NCI-H2107 treated with DMSO at 0.1 percent for 48 hours (cell line): Measurements from ENCODE around the gene IGFBP7.

ENCODE experiments used
- DNase-seq: peaks from one replicate; lab custom pipeline; 2025; ENCODE audit not compliant: unreplicated experiment; lab: John Stamatoyannopoulos, UW

Gene IGFBP7

DNA sequence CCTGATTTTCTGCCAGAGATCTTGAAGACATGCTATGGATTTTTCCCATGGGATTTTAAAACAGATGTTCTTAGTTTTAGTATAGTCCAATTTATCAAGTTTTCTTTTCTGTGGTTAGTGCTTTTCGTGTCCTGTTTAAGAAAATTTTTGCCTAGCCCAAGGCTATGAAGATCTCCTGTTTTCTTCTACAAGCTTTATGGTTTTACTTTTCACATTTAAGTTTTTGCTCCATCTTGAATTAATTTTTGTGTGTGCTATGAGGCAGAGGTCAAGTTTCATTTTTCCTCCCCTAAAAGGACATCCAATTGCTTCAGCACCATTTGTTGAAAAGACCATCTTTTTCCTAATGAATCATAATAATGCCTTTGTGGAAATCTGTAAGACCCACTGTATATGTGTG, 65.9 kb downstream of the IGFBP7 start:
- no peak for DNase-seq

DNA sequence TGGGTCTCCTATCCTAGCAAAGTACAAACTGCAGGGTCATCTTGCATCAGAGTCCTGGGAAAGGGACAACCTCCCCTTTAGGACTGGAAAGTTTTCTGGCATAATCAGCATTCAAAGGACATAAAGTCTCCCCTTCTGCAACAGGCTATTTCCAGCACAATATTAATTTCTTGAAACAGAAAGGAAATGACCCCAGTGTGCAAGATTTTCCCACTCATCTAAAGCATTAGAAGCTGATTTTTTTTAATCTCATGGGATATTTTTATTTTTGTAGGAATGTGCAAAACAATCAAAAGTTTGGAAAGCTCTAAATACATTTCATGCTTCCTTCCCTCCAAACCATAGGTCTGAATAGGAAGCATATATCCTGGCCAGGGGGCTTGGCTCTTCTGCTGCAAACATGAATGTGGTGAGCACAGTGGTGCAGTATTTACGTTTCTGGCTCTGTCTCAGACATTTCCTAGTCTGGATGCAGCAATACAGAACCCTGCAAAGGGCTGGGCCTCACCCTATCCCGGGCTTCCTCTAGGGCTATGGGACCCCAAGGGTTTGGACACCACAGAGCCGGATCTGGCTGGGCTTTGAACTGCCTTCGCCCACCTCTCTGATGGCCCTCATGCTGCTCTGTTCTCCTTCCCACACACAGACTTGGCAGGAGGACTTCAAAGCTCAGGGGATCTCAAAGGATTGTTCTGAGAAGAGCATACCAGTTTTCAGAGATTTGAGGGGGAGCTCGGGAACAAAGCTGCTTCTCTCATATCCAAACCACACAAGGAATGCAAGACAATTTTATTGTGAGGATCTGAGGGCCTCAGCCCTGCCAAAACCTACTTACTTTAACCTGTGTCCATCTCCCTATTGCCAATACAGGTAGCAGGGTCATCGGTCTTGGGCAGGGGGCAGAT, 66.6 kb downstream of the IGFBP7 start:
- no peak for DNase-seq

DNA sequence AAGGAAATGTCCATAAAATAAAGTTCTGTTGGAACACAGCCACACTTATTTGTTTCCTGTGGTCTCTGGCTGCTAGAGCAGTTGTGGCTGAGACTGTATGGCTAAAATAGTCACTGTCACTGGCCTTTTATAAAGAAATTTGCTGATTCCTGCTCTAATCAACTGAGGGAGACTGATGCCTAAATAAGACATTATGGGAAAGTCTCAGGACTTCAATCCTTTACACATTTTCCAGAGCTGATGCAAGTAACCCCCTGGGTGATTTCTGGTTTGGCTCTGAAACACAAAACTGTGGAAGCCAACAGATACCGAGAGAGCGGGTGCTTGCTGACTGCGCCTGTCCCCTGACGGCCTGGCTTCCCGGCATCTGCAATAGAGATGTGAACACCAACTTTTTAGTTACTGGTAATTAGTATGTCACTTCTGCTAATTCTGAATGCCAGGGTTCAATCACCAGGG, 67.4 kb downstream of the IGFBP7 start:
- no peak for DNase-seq

DNA sequence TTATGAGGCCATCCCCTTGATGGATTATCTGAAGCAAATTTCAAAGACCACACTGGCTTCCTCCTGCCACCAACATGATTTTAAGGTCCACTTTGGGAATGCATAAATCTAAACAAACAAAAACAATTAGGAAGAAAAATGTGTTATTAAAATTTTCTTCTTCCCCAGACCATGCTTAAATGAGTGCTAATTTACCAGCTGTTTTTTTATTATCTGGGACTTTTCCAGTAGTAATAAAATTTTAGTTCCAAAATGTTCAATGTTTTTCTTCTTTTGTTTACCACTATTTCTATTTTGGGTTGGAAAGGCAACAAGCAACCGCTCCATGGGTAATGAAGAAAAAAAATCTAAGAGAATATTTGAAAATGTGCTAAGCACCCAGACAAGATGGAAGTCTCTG, 69.2 kb downstream of the IGFBP7 start:
- no peak for DNase-seq

DNA sequence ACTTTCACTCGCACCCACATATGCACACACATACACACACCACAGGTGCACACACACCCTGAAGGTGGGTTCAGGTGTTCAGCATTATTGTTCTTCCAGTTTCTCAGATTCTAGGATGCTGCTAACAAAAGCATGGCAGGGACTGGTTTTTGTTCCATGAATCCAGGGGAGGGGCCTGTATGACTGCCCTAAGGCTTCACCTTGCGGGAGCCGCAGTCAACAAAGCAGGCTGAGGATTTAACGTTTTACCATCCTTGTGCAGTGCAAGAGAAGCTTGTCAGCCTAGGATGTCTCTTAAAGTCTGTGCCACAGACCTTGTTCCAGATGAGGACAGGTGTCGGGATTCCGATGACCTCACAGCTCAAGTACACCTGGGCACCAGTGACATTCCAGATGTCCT, 69.7 kb downstream of the IGFBP7 start:
- no peak for DNase-seq

DNA sequence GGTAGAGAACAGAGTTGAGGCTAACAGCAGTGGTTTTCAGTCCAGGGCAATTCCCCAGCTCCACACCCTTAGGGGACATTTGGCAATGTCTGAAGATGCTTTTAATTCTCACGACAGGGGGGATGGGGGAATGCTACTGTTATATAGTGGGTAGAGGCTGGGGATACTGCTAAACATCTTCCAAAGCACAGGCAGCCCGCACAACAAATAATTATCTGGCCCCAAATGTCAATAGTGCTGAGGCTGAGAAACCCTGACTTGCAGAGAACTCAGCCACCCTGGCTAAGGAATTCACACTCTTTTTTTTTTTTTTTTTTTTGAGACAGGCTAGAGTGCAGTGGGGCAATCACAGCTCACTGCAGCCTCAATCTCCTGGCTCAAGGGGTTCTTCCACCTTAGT, 70.8 kb downstream of the IGFBP7 start:
- DNase-seq = no peak

DNA sequence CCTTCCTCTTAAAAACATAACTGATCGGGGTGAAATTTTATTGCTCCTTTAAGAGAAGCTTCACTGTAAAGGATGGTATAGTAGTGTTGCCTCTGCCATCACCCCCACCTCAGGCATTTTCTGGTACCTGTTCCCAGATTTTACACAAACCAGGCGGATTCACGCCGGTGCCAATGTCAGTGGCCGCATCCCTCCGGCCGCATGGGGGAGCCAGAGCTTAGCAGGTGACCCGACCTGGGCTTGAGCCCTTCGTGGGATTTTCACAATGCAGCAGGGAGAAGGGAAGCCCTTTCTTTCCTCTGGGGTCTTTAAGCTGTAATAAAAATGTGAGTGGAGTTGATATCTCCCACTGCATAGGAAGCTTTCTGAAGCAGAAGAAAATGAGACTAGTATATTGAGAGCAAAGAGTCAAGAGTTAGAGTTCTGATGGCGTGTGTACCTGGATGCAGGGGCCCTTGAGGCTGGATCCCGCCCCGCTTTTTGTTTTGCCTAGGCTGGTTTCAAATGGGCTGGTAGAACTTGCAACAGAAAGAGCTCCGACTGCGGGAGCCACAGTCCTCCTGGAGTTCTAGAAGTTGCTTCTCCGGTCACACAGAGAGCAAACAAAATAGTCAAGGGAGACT, 72.1 kb downstream of the IGFBP7 start:
- DNase-seq = no peak

DNA sequence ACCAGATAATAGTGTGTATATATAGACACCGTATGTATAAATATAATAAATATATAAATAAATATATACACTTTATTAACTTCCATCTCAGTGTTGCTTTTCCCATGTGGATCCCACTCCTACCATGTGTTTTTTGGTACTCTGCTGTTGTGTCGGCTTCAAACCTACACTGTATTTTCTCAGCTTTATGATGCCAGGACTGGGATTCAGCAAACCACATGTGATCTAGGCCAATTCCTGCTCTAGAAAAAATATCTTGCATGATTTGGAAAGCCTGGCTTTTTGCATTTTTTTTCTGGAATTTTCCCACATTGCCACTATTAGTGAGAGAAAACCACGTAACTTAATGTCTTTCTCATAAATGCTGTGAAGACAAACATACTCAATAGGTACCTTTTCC, 75.7 kb downstream of the IGFBP7 start:
- no peak for DNase-seq

DNA sequence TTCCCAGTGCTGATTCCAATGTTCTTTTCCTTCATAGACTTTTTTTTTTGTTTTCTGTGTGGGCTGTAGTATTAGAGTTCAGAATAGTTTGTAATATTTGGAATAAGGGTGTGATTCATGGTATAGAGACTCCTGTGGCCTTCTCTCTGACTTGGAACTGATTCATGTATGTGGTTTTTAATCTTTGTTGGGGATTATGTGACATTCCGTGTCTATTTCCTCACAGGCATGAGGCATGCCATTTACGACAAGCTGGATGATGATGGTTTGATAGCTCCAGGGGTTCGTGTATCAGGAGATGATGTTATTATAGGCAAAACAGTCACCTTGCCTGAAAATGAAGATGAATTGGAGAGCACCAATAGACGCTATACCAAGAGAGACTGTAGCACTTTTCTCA, 87.1 kb downstream of the IGFBP7 start:
- no peak for DNase-seq

DNA sequence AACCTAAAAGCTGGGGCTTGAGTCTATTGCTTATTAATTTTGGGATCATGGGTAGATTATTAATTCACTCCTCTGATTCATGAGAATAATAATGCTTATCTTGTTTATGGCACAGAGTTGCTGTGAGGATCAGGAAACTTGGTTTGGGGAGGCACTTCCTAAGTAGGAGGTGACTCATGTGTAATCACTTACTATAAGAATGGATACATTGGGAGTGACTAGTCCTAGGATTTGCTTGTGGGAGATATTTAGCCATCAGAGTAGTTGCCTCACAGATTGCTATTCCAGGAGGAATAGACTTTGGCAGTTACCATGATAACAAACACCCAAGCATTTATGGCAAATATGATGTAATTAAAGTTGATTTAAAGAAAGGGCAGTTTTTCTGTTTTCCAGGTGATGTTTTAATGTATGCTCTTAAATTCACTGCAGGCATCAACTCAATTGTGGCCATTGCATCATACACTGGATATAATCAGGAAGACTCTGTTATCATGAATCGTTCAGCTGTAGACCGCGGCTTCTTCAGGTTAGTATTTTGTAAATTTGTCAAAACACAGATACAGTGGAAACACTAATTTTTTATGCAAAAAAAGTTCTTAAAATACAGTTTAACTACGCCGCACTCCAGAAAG, 89.6 kb downstream of the IGFBP7 start:
- no peak for DNase-seq

DNA sequence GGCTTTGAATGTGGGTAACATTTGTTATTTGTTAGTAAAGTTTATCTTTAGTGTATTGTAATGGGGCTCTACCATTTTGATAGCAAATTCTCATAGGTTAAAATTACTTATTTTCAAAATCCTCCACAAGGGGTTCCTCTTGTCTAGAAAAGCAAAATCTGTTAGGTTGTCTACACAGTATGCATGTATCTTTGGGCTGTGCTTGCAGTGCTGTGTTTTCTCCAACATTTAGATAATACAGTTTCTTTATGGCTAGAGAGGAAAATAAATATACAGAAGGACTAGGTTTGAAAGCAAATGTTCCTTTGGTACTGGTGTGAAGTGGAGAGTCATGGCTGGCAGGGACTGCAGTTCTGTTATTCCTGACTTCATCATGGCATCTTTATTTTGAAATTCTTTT, 91.2 kb downstream of the IGFBP7 start:
- no peak for DNase-seq

DNA sequence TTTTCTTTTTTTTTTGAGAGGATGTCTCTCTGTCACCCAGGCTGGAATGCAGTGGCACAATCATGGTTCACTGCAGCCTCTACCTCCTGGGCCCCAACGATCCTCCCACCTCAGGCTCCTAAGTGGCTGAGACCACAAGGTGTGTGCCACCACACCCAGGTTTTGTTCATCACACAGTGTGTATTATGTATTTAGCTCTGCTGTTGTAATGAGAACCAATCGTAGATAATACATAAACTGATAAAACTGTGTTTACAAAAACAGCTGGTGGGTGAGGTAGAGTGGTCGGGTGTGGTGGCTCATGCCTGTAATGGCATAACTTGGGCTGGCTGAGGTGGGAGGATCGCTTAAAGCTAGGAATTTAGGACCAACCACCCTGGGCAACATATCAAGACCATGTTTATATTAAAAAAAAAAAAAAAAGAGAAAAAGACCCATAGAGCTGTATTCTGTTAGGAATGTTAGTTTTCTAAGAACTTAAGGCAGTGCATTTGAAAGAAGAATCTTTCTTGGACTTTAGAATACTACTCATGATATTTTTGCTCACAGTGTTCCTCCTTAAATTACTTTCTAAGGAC, 96.6 kb downstream of the IGFBP7 start:
- DNase-seq = no peak

DNA sequence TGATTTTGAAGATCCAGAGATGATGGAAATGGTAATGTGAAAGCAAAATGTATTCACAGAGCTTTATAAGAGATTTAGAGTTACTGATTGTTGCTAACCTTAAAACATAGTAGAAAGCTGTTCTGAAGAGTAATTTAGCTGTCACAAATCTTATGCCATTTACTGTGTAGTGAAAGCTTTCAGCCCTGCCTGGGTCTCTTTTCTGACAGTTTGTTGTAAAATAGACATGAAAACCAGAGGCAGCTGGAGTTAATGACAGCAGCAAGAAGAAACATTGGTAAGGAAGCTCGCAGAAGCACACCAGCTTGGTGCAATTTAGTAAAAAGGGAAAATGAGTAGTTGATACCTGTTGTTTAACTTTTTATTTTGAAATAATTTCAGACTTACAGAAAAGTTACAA, 110.4 kb downstream of the IGFBP7 start:
- no peak for DNase-seq

DNA sequence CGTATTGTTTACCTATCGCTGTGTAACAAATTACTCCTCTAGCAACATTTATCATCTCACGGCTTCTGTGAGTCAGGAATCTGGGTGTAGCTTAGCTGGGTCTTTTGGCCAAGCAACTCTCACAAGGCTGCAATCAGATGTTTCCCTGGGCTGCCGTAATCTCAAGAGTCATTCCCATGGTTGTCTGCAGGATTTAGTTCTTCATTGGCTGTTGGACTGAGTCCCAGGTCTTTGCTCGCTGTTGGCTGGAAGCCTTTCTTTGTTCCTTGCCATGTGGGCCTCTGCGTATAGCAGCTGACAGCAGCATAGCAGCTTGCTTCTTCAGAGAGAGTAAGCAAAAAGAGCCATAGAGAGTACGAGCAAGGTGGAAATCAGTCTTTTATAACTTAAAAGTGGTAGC, 114.7 kb downstream of the IGFBP7 start:
- no peak for DNase-seq

DNA sequence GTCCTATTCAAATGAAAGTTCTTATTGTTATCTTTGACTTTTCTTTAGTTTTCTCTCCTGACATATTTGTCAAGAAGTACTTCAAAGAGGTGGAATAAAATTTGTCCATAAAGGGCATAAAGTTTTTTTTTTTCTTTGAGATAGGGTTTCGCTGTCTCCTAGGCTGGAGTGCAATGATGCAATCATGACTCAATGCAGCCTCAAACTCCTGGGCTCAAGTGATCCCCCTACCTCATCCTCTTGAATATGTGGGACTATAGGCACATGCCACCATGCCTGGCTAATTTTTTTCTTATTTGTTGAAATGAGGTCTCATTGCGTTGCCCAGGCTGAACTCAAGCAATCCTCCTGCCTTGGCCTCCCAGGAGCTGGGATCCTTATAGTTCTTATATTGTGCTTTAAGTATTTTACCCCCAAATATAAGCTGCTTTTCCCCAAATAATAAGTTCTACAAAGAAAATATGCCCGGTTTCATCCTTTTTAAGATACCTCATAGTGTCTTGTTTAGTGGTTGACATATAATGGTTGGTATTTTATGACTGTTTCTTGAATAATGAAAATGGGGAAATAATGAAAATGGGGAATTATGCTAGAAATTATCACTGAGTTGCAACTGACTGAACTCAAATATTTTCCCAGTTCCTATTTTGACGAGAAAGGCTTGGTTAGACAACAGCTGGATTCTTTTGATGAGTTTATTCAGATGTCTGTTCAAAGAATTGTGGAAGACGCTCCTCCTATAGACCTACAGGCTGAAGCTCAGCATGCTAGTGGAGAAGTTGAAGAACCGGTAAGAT, 119.9 kb downstream of the IGFBP7 start:
- DNase-seq = no peak

DNA sequence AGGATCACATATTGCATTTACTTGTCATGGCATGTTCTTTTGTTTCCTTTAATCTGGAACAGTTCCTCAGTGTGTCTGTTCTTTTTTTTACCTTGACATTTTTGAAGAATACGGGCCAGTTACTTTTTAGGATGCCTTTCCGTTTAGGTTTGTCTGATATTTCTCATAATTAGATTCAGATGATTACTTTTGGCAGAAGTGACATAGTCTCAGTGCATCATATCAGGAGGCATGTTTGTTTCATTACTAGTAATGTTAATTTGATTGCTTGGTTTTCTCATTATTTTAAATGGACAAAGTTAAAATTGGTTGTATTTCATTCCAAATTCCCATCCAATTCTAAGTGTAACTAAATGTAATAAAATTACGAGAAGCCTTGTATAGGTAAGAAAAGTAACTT, 123.2 kb downstream of the IGFBP7 start:
- DNase-seq = no peak

DNA sequence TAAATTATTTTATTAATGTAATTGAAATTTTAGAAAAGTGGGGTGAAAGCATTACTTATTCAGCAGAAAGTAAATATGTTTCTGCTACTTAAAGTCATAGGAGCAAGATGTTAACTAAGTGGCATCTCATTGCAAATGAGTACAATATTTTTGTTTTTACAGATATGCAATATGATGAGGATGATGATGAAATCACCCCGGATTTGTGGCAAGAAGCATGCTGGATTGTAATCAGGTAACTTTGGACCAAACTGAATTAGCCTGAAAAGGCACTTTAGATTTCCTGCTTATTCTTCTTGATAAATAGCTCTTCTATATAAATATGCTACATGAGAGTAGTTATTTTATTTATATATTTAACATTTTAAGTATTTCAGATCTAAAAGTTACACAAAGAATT, 124.0 kb downstream of the IGFBP7 start:
- DNase-seq = no peak

DNA sequence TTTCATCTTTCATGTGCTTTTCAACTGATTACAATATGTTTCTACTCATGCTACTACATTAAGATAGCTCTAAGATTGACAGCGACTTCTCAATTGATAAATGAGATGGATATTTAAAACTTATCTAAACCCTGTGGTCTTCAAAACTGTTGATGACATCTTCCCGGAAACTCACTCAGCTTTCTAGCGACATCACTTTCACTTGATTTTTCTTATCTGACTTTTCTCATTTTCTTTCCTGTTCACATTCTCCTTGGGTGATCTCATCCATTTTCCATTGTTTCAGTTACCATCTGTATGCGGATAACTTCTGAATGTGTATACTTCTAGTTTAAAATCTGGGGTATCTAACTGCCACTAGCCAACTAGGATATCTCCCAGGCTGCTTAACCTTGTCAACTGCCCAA, 128.4 kb downstream of the IGFBP7 start:
- no peak for DNase-seq
